ENCODE measurements around the gene SFSWAP.
"Not testable (repeated sequence)": the region's sequence is repeated elsewhere in the genome, so short reads cannot be mapped to it uniquely, and the experiment has no call there.

The SFSWAP gene

DNA sequence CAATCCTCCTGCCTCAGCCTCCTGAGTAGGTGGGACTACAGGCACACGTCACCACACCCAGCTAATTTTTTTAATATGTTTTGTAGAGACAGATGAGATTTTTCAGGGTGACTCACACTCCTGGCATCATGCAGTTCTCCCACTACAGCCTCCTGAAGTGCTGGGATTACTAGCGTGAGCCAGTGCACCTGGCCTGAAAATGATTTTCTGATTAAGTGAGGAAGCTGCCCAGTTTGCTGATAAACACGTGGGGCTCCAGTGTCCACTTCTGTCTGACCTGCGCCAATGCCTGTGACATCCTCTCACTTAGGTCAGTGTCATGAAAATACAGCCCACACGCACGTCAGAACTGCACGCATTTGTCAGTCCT, 37.0 kb upstream of the SFSWAP start:
- Histone ChIP-seq H3K27me3 (ENCODE audit: control insufficient read depth, insufficient read depth, low read length) (no peaks in the 10 kb centered on the region), H3K4me3 (ENCODE audit: low read depth, low read length) (no peak overlapping the region), H3K4me2 (ENCODE audit: low read length) (no peak overlapping the region), H3K79me2 (no peaks in the 10 kb centered on the region), H2AFZ (no peak overlapping the region), H3K4me1 (no peaks in the 10 kb centered on the region), H3K9ac (no peak overlapping the region), H3K9me3 (ENCODE audit: control insufficient read depth, low read length) (no peaks in the 10 kb centered on the region), H3K27ac (no peak overlapping the region), H3K36me3 (ENCODE audit: control insufficient read depth, insufficient read depth, low read length) (no peaks in the 10 kb centered on the region)
- TF ChIP-seq, protein P1, sequence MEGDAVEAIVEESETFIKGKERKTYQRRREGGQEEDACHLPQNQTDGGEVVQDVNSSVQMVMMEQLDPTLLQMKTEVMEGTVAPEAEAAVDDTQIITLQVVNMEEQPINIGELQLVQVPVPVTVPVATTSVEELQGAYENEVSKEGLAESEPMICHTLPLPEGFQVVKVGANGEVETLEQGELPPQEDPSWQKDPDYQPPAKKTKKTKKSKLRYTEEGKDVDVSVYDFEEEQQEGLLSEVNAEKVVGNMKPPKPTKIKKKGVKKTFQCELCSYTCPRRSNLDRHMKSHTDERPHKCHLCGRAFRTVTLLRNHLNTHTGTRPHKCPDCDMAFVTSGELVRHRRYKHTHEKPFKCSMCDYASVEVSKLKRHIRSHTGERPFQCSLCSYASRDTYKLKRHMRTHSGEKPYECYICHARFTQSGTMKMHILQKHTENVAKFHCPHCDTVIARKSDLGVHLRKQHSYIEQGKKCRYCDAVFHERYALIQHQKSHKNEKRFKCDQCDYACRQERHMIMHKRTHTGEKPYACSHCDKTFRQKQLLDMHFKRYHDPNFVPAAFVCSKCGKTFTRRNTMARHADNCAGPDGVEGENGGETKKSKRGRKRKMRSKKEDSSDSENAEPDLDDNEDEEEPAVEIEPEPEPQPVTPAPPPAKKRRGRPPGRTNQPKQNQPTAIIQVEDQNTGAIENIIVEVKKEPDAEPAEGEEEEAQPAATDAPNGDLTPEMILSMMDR (IDR thresholded peaks at IDR 0.05): no peak

DNA sequence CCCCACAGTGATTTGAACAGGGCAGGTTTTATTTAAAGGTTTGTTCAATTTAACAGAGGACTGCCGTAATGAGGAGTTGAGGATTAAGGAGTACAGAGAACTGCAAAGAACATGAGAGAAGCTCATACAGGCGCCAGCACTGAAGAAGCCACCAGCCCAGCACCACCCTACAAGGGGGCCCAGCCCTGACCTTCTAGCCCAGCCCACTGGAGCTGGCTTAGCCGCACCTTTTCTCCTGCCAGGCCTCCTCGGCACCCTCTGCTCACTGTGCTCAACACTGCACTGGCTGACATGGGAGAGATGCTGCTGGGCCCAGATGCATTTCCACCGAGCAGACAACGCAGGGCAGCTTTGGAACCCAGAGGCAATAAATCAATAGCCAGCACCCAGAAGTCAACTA, 36.5 kb upstream of the SFSWAP start:
- TF ChIP-seq, protein P1 (IDR thresholded peaks at IDR 0.05): no peak
- H3K4me3 ChIP-seq (ENCODE audit: low read depth, low read length): no peak overlapping the region
- no peaks in the 10 kb centered on the region for H3K4me1 ChIP-seq
- no peaks in the 10 kb centered on the region for H3K36me3 ChIP-seq (ENCODE audit: control insufficient read depth, insufficient read depth, low read length)
- no peaks in the 10 kb centered on the region for H3K27me3 ChIP-seq (ENCODE audit: control insufficient read depth, insufficient read depth, low read length)
- no peak overlapping the region for H3K27ac ChIP-seq
- H3K9me3 ChIP-seq (ENCODE audit: control insufficient read depth, low read length): no peaks in the 10 kb centered on the region
- no peak overlapping the region for H2AFZ ChIP-seq
- no peaks in the 10 kb centered on the region for H3K79me2 ChIP-seq
- no peak overlapping the region for H3K9ac ChIP-seq
- no peak overlapping the region for H3K4me2 ChIP-seq (ENCODE audit: low read length)

DNA sequence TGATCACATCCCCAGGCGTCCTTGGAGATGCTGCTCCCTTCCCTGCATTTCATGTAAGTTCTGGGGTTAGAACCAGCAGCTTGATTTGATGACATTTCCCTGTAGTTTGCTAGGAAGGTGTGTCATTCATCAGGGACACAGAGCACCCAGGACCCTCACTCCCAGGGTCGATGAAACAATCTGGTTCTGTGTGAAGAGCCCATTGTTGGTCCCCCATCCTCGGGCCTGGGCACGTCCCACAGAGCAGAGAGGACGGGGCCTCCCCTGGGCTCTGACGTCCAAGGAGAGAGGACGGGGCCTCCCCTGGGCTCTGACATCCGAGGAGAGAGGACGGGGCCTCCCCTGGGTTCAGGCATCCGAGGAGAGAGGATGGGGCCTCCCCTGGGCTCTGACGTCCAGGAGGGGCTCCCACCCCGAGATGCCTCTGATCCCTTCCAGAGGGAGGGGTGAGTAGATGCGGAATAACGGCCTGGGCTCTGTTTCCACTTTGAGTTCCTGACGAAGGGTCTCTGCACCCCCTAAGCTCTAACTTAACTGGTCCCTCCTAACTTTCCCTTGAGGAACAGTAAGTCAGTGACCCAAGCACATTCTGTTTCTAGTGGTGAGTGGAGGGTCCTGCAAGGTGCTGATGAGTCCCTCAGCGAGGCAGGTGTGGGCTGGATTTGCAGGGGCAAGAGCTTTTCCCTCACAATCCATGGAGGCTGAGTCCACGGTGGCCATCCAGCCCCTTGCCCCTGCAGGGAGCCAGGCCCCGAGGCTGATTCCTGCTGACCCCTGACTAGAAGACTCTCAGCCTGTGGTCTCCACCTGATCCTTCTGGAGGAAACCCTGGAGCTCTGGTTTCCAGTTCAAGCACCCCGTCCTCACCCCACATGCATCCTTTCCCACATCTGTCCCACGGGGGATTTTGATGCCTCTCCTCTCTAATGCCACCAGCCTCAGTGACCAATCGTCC, 35.5 kb upstream of the SFSWAP start:
- H3K9ac ChIP-seq: no peak overlapping the region
- no peak overlapping the region for H2AFZ ChIP-seq
- H3K4me2 ChIP-seq (ENCODE audit: low read length): no peak overlapping the region
- no peaks in the 10 kb centered on the region for H3K27me3 ChIP-seq (ENCODE audit: control insufficient read depth, insufficient read depth, low read length)
- no peaks in the 10 kb centered on the region for H3K9me3 ChIP-seq (ENCODE audit: control insufficient read depth, low read length)
- H3K4me3 ChIP-seq (ENCODE audit: low read depth, low read length): no peak overlapping the region
- no peak overlapping the region for H3K27ac ChIP-seq
- TF ChIP-seq, protein P1 (IDR thresholded peaks at IDR 0.05): no peak
- no peaks in the 10 kb centered on the region for H3K79me2 ChIP-seq
- H3K36me3 ChIP-seq (ENCODE audit: control insufficient read depth, insufficient read depth, low read length): no peaks in the 10 kb centered on the region
- H3K4me1 ChIP-seq: no peaks in the 10 kb centered on the region

DNA sequence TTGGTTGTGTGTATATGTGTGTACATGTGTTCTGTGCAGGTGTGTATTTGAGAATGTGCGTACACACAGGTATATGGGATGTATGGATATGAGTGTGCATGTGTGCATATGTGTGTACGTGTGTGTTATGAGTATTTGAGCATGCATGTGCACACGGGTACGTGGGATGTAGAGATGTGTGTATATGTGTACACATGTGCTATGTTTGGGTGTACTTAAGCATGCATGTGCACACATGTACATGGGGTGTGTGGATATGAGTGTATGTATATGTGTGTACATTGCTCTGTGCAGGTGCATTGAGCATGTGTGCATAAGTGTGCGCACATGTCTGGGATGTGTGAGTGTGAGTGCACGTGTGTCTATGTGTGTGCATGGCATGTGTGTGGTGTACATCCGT, 34.3 kb upstream of the SFSWAP start:
- H3K4me1 ChIP-seq: no peaks in the 10 kb centered on the region
- H3K27ac ChIP-seq: no peak overlapping the region
- H3K4me2 ChIP-seq (ENCODE audit: low read length): no peak overlapping the region
- TF ChIP-seq, protein P1 (IDR thresholded peaks at IDR 0.05): no peak
- no peaks in the 10 kb centered on the region for H3K79me2 ChIP-seq
- H3K9me3 ChIP-seq (ENCODE audit: control insufficient read depth, low read length): no peaks in the 10 kb centered on the region
- no peaks in the 10 kb centered on the region for H3K36me3 ChIP-seq (ENCODE audit: control insufficient read depth, insufficient read depth, low read length)
- H3K27me3 ChIP-seq (ENCODE audit: control insufficient read depth, insufficient read depth, low read length): no peaks in the 10 kb centered on the region
- H3K4me3 ChIP-seq (ENCODE audit: low read depth, low read length): no peak overlapping the region
- H3K9ac ChIP-seq: no peak overlapping the region
- no peak overlapping the region for H2AFZ ChIP-seq

DNA sequence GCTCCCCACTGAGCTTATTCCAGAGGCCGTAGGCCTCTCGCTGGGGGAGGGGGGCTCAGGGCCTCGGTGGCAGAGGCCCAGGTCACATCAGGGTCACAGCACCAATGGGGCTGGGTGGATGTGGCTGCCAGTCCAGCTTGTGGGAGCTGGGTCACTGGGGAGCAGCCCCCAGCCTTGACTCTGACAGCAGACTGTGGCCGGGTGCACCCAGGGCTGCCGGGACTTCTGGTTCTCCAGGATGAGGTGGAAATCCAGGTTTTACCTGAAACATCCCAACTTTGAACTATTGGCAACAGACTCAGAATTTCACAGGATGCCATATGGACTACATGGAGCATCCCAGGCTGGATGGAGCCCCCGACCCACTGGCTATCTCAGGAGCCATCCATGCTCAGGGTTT, 33.8 kb upstream of the SFSWAP start:
- H3K27ac ChIP-seq; H3K4me3 ChIP-seq (ENCODE audit: low read depth, low read length); H3K79me2 ChIP-seq; H3K9ac ChIP-seq; H3K4me1 ChIP-seq; H3K4me2 ChIP-seq (ENCODE audit: low read length); H3K9me3 ChIP-seq (ENCODE audit: control insufficient read depth, low read length); H3K36me3 ChIP-seq (ENCODE audit: control insufficient read depth, insufficient read depth, low read length); H2AFZ ChIP-seq; H3K27me3 ChIP-seq (ENCODE audit: control insufficient read depth, insufficient read depth, low read length): not testable (repeated sequence)
